ENCODE measurements around the gene STK11IP. TPM values are rescaled to one million over a fixed set of nuclear protein-coding genes. Genes with fewer than 3 reads are reported as not detected.

The STK11IP gene
- total and polyA plus RNA-seq, 7 experiments from 2014 or later: 6.8 to 46.4 (median 42.1) TPM

GRCh38 chr2:219616550-219616949, 18.9 kb downstream of the STK11IP start:
- peaks cover 4 to 5% of the 10 kb centered on the region in 2 donors for H3K4me1 ChIP-seq (ENCODE audit: control insufficient read depth in 2 of 2, insufficient read depth in 2 of 2, low read length in 2 of 2)
- H3K27me3 ChIP-seq (ENCODE audit: control insufficient read depth in 2 of 2, insufficient read depth in 2 of 2, low read length in 2 of 2): no peaks in the 10 kb centered on the region
- Mint-ChIP-seq H3K27ac (no peak overlapping the region), H3K36me3 (peaks cover 0 to 23% (median 6%) of the 10 kb centered on the region in 5 donors), H3K27me3 (peaks cover 0 to 6% (median 0%) of the 10 kb centered on the region in 5 donors), H3K9me3 (no peaks in the 10 kb centered on the region), H3K4me3 (no peak overlapping the region), H3K4me1 (peaks cover 9 to 15% (median 11%) of the 10 kb centered on the region in 7 donors)
- CTCF ChIA-PET: no interaction called here
- no peak overlapping the region for H3K27ac ChIP-seq (ENCODE audit: low read depth, low read length)
- DNase-seq: no peak
- H3K4me3 ChIP-seq (ENCODE audit: low read length): no peak overlapping the region
- intact Hi-C loops (cut with micrococcal nuclease): no loop called here
- peaks cover 0 to 35% (median 0%) of the 10 kb centered on the region in 3 experiments for H3K36me3 ChIP-seq (ENCODE audit: control insufficient read depth in 2 of 3, insufficient read depth in 3 of 3, low read length in 3 of 3)
- H3K9me3 ChIP-seq (ENCODE audit: control insufficient read depth in 2 of 3, low read length in 3 of 3): no peaks in the 10 kb centered on the region
- POLR2A ChIA-PET: no interaction called here
- ATAC-seq: no peak

- no peak overlapping the region for H3K4me3 Mint-ChIP-seq
- H3K4me1 Mint-ChIP-seq: peaks cover 0 to 4% (median 0%) of the 10 kb centered on the region in 7 donors
Measured at GRCh38 chr2:219618733-219619122, 21.1 kb downstream of the STK11IP start.

GRCh38 chr2:219619235-219619634, 21.6 kb downstream of the STK11IP start:
- Histone ChIP-seq H3K27me3 (ENCODE audit: control insufficient read depth in 2 of 2, insufficient read depth in 2 of 2, low read length in 2 of 2) (no peaks in the 10 kb centered on the region), H3K4me1 (ENCODE audit: control insufficient read depth in 2 of 2, insufficient read depth in 2 of 2, low read length in 2 of 2) (no peaks in the 10 kb centered on the region), H3K9me3 (ENCODE audit: control insufficient read depth in 2 of 3, low read length in 3 of 3) (no peaks in the 10 kb centered on the region), H3K27ac (ENCODE audit: low read depth, low read length) (no peak overlapping the region), H3K36me3 (ENCODE audit: control insufficient read depth in 2 of 3, insufficient read depth in 3 of 3, low read length in 3 of 3) (peaks cover 0 to 25% (median 0%) of the 10 kb centered on the region in 3 experiments), H3K4me3 (ENCODE audit: low read length) (no peak overlapping the region)
- no peaks in the 10 kb centered on the region for H3K9me3 Mint-ChIP-seq
- peaks cover 0 to 16% (median 4%) of the 10 kb centered on the region in 5 donors for H3K27me3 Mint-ChIP-seq
- DNase-seq (no peak), ATAC-seq (no peak)
- peaks cover 0 to 14% (median 5%) of the 10 kb centered on the region in 5 donors for H3K36me3 Mint-ChIP-seq
- no peak overlapping the region for H3K4me3 Mint-ChIP-seq
- intact Hi-C loops (cut with micrococcal nuclease): no loop called here
- H3K27ac Mint-ChIP-seq: no peak overlapping the region
- peaks cover 0 to 3% (median 0%) of the 10 kb centered on the region in 7 donors for H3K4me1 Mint-ChIP-seq
- ChIA-PET CTCF (no interaction called here), POLR2A (no interaction called here)

More at GRCh38 chr2:219618733-219619122, 21.1 kb downstream of the STK11IP start:
- Histone ChIP-seq H3K4me1 (ENCODE audit: control insufficient read depth in 2 of 2, insufficient read depth in 2 of 2, low read length in 2 of 2) (no peaks in the 10 kb centered on the region), H3K27ac (ENCODE audit: low read depth, low read length) (no peak overlapping the region), H3K4me3 (ENCODE audit: low read length) (no peak overlapping the region), H3K27me3 (ENCODE audit: control insufficient read depth in 2 of 2, insufficient read depth in 2 of 2, low read length in 2 of 2) (no peaks in the 10 kb centered on the region), H3K36me3 (ENCODE audit: control insufficient read depth in 2 of 3, insufficient read depth in 3 of 3, low read length in 3 of 3) (peaks cover 0 to 26% (median 0%) of the 10 kb centered on the region in 3 experiments), H3K9me3 (ENCODE audit: control insufficient read depth in 2 of 3, low read length in 3 of 3) (no peaks in the 10 kb centered on the region)
- H3K36me3 Mint-ChIP-seq: peaks cover 0 to 14% (median 5%) of the 10 kb centered on the region in 5 donors
- DNase-seq (no peak), ATAC-seq (no peak)
- H3K27ac Mint-ChIP-seq: no peak overlapping the region
- POLR2A ChIA-PET: no interaction called here
- CTCF ChIA-PET: interaction anchor here (0.7 kb wide), 1 partner anchor 92 kb away, joined by 4 read pairs; no protein-coding TSS in a partner anchor
- no peaks in the 10 kb centered on the region for H3K9me3 Mint-ChIP-seq
- H3K27me3 Mint-ChIP-seq: peaks cover 0 to 13% (median 4%) of the 10 kb centered on the region in 5 donors
- intact Hi-C loops (cut with micrococcal nuclease): no loop called here

- Histone ChIP-seq H3K9me3 (ENCODE audit: control insufficient read depth in 2 of 3, low read length in 3 of 3) (no peaks in the 10 kb centered on the region), H3K36me3 (ENCODE audit: control insufficient read depth in 2 of 3, insufficient read depth in 3 of 3, low read length in 3 of 3) (peaks cover 0 to 12% (median 0%) of the 10 kb centered on the region in 3 experiments), H3K4me3 (ENCODE audit: low read length) (no peak overlapping the region), H3K4me1 (ENCODE audit: control insufficient read depth in 2 of 2, insufficient read depth in 2 of 2, low read length in 2 of 2) (no peaks in the 10 kb centered on the region), H3K27ac (ENCODE audit: low read depth, low read length) (no peak overlapping the region), H3K27me3 (ENCODE audit: control insufficient read depth in 2 of 2, insufficient read depth in 2 of 2, low read length in 2 of 2) (no peaks in the 10 kb centered on the region)
- ChIA-PET CTCF (no interaction called here), POLR2A (no interaction called here)
- no peak for DNase-seq
- no peaks in the 10 kb centered on the region for H3K4me1 Mint-ChIP-seq
- no peak overlapping the region for H3K4me3 Mint-ChIP-seq
- intact Hi-C loops (cut with micrococcal nuclease): no loop called here
- H3K27ac Mint-ChIP-seq: no peak overlapping the region
- H3K9me3 Mint-ChIP-seq: no peaks in the 10 kb centered on the region
- ATAC-seq: no peak
- peaks cover 4 to 21% (median 7%) of the 10 kb centered on the region in 5 donors for H3K27me3 Mint-ChIP-seq
- peaks cover 0 to 4% (median 0%) of the 10 kb centered on the region in 5 donors for H3K36me3 Mint-ChIP-seq
Measured at GRCh38 chr2:219620546-219620945, 22.9 kb downstream of the STK11IP start.

- intact Hi-C loops (cut with micrococcal nuclease): no loop called here
- peaks cover 13 to 32% (median 16%) of the 10 kb centered on the region in 5 donors for H3K27me3 Mint-ChIP-seq
Measured at GRCh38 chr2:219621935-219622334, 24.3 kb downstream of the STK11IP start.

GRCh38 chr2:219622472-219622871, 24.8 kb downstream of the STK11IP start:
- H3K27ac ChIP-seq (ENCODE audit: low read depth, low read length): no peak overlapping the region
- no peak for DNase-seq

More at GRCh38 chr2:219621935-219622334, 24.3 kb downstream of the STK11IP start:
- H3K4me3 ChIP-seq (ENCODE audit: low read length): no peak overlapping the region
- CTCF ChIA-PET: no interaction called here
- Mint-ChIP-seq H3K4me1 (peaks cover 0 to 6% (median 1%) of the 10 kb centered on the region in 7 donors), H3K27ac (no peak overlapping the region), H3K4me3 (no peak overlapping the region), H3K9me3 (no peaks in the 10 kb centered on the region), H3K36me3 (no peaks in the 10 kb centered on the region)
- peaks cover 4 to 5% of the 10 kb centered on the region in 2 donors for H3K27me3 ChIP-seq (ENCODE audit: control insufficient read depth in 2 of 2, insufficient read depth in 2 of 2, low read length in 2 of 2)
- no peaks in the 10 kb centered on the region for H3K4me1 ChIP-seq (ENCODE audit: control insufficient read depth in 2 of 2, insufficient read depth in 2 of 2, low read length in 2 of 2)
- no peaks in the 10 kb centered on the region for H3K36me3 ChIP-seq (ENCODE audit: control insufficient read depth in 2 of 3, insufficient read depth in 3 of 3, low read length in 3 of 3)
- DNase-seq (no peak), ATAC-seq (no peak)
- H3K27ac ChIP-seq (ENCODE audit: low read depth, low read length): no peak overlapping the region
- POLR2A ChIA-PET: no interaction called here
- H3K9me3 ChIP-seq (ENCODE audit: control insufficient read depth in 2 of 3, low read length in 3 of 3): no peaks in the 10 kb centered on the region

GRCh38 chr2:219624565-219624964, 26.9 kb downstream of the STK11IP start:
- Histone ChIP-seq H3K27ac (ENCODE audit: low read depth, low read length) (no peak overlapping the region), H3K4me3 (ENCODE audit: low read length) (no peak overlapping the region), H3K9me3 (ENCODE audit: control insufficient read depth in 2 of 3, low read length in 3 of 3) (no peaks in the 10 kb centered on the region), H3K36me3 (ENCODE audit: control insufficient read depth in 2 of 3, insufficient read depth in 3 of 3, low read length in 3 of 3) (no peaks in the 10 kb centered on the region), H3K27me3 (ENCODE audit: control insufficient read depth in 2 of 2, insufficient read depth in 2 of 2, low read length in 2 of 2) (peaks cover 6 to 7% of the 10 kb centered on the region in 2 donors), H3K4me1 (ENCODE audit: control insufficient read depth in 2 of 2, insufficient read depth in 2 of 2, low read length in 2 of 2) (no peaks in the 10 kb centered on the region)
- intact Hi-C loops (cut with micrococcal nuclease): no loop called here
- DNase-seq (no peak), ATAC-seq (no peak)
- H3K4me3 Mint-ChIP-seq: no peak overlapping the region
- CTCF ChIA-PET: no interaction called here
- no peak overlapping the region for H3K27ac Mint-ChIP-seq
- no peaks in the 10 kb centered on the region for H3K36me3 Mint-ChIP-seq
- H3K9me3 Mint-ChIP-seq: no peaks in the 10 kb centered on the region
- peaks cover 16 to 47% (median 25%) of the 10 kb centered on the region in 5 donors for H3K27me3 Mint-ChIP-seq
- POLR2A ChIA-PET: no interaction called here
- peaks cover 0 to 7% (median 6%) of the 10 kb centered on the region in 7 donors for H3K4me1 Mint-ChIP-seq

More at GRCh38 chr2:219622472-219622871, 24.8 kb downstream of the STK11IP start:
- Histone ChIP-seq H3K27me3 (ENCODE audit: control insufficient read depth in 2 of 2, insufficient read depth in 2 of 2, low read length in 2 of 2) (peaks cover 6 to 7% of the 10 kb centered on the region in 2 donors), H3K4me1 (ENCODE audit: control insufficient read depth in 2 of 2, insufficient read depth in 2 of 2, low read length in 2 of 2) (no peaks in the 10 kb centered on the region), H3K36me3 (ENCODE audit: control insufficient read depth in 2 of 3, insufficient read depth in 3 of 3, low read length in 3 of 3) (no peaks in the 10 kb centered on the region), H3K4me3 (ENCODE audit: low read length) (no peak overlapping the region), H3K9me3 (ENCODE audit: control insufficient read depth in 2 of 3, low read length in 3 of 3) (no peaks in the 10 kb centered on the region)
- H3K9me3 Mint-ChIP-seq: no peaks in the 10 kb centered on the region
- CTCF ChIA-PET: no interaction called here
- peaks cover 0 to 7% (median 3%) of the 10 kb centered on the region in 7 donors for H3K4me1 Mint-ChIP-seq
- H3K27ac Mint-ChIP-seq: no peak overlapping the region
- H3K4me3 Mint-ChIP-seq: no peak overlapping the region
- ATAC-seq: no peak
- POLR2A ChIA-PET: no interaction called here
- peaks cover 16 to 34% (median 17%) of the 10 kb centered on the region in 5 donors for H3K27me3 Mint-ChIP-seq
- H3K36me3 Mint-ChIP-seq: no peaks in the 10 kb centered on the region
- intact Hi-C loops (cut with micrococcal nuclease): no loop called here
